H1 (cell line): ENCODE data around the gene GKN2.

Experiments
- ASH2L ChIP-seq: fragments of 200-600, 300-600 bp; sonication (generic); IDR thresholded peaks from one replicate; pipeline ENCODE4 v1.7.1; 2017; ENCODE audit warnings: low read length
- GABPA ChIP-seq: IDR thresholded peaks from 2 replicates; pipeline ENCODE4 v1.6.1; 2011; ENCODE audit warnings: mild to moderate bottlenecking, low read length, moderate library complexity, borderline replicate concordance; ENCODE audit not compliant: insufficient read depth
- HDAC2 ChIP-seq, 2 experiments: fragments of 300-600 bp in 1 of 2; sonication (generic) in 1 of 2; IDR thresholded peaks; 2 replicates each; pipeline ENCODE4 v1.6.1; 2011 to 2012; ENCODE audit warnings: low read depth in 2 of 2, low read length in 2 of 2, mild to moderate bottlenecking in 2 of 2, moderate library complexity in 2 of 2, borderline replicate concordance in 1 of 2, inconsistent platforms in 1 of 2
- JUND ChIP-seq: IDR thresholded peaks from 2 replicates; pipeline ENCODE4 v1.6.1; 2011; ENCODE audit warnings: mild to moderate bottlenecking, improper control_type of control experiment, low read length
- POLR2AphosphoS5 ChIP-seq: IDR thresholded peaks from 2 replicates; pipeline ENCODE4 v1.6.1; 2011; ENCODE audit warnings: low read depth, low read length
- RAD21 ChIP-seq, 2 experiments: IDR thresholded peaks in 1 of 2; conservative IDR thresholded peaks in 1 of 2; 2 replicates each; pipeline ENCODE4 v1.6.1; 2011; ENCODE audit warnings: low read depth in 2 of 2, low read length in 2 of 2, improper control_type of control experiment in 1 of 2, inconsistent platforms in 1 of 2, mild to moderate bottlenecking in 1 of 2, moderate library complexity in 1 of 2
- SIN3A ChIP-seq, 2 experiments: IDR thresholded peaks in 1 of 2; conservative IDR thresholded peaks in 1 of 2; 2 replicates each; pipeline ENCODE4 v1.6.1; 2011 to 2012; ENCODE audit warnings: low read length in 2 of 2, improper control_type of control experiment in 1 of 2, low read depth in 1 of 2, mild to moderate bottlenecking in 1 of 2
- SUZ12 ChIP-seq: fragments of 200-600 bp; sonication (generic); IDR thresholded peaks from 2 replicates; pipeline ENCODE4 v1.6.1; 2012; ENCODE audit warnings: mild to moderate bottlenecking, inconsistent platforms, low read length, moderate library complexity, mixed read lengths
- TEAD4 ChIP-seq: IDR thresholded peaks from 2 replicates; pipeline ENCODE4 v1.6.1; 2012; ENCODE audit warnings: low read depth, low read length, inconsistent platforms, mixed read lengths
- ZNF274 ChIP-seq: IDR thresholded peaks from 2 replicates; pipeline ENCODE4 v1.7.0; 2012; ENCODE audit warnings: low read length, borderline replicate concordance; ENCODE audit errors: extremely low read depth
- TF ChIP-seq, protein P1 (sequence below), 3 experiments: IDR thresholded peaks; 1 replicate in 2 of 3; 2 replicates in 1 of 3; pipeline versions ENCODE4 v1.5.1 to v1.6.1; 2011; ENCODE audit warnings: low read length in 3 of 3, mild to moderate bottlenecking in 3 of 3, inconsistent platforms in 2 of 3, low read depth in 1 of 3, moderate library complexity in 1 of 3; ENCODE audit not compliant: insufficient read depth in 1 of 3; ENCODE audit errors: control extremely low read depth in 1 of 3
- TF ChIP-seq, protein P2 (sequence below): IDR thresholded peaks from 2 replicates; pipeline ENCODE4 v1.6.1; 2012; ENCODE audit warnings: low read length, inconsistent platforms

DNA sequence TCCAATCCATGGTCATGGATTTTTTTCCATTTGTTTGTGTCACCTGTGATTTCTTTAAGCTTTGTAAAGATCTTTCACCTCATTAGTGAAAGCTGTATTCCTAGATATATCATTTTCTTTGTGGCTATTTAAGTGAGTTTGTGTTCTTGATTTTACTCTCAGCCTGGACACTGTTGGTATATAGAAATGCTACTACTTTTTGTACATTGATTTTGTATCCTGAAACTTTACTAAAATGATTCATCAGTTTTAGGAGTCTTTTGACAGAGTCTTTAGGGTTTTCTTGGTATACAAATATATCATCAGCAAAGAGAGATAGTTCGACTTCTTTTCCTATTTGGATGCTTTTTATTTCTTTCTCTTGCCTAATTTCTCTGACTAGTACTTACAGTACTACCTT, 12.3 kb downstream of the GKN2 start:
- TF ChIP-seq, protein P1, sequence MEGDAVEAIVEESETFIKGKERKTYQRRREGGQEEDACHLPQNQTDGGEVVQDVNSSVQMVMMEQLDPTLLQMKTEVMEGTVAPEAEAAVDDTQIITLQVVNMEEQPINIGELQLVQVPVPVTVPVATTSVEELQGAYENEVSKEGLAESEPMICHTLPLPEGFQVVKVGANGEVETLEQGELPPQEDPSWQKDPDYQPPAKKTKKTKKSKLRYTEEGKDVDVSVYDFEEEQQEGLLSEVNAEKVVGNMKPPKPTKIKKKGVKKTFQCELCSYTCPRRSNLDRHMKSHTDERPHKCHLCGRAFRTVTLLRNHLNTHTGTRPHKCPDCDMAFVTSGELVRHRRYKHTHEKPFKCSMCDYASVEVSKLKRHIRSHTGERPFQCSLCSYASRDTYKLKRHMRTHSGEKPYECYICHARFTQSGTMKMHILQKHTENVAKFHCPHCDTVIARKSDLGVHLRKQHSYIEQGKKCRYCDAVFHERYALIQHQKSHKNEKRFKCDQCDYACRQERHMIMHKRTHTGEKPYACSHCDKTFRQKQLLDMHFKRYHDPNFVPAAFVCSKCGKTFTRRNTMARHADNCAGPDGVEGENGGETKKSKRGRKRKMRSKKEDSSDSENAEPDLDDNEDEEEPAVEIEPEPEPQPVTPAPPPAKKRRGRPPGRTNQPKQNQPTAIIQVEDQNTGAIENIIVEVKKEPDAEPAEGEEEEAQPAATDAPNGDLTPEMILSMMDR (IDR thresholded peaks at IDR 0.05; ENCODE audit: control extremely low read depth in 1 of 3, insufficient read depth in 1 of 3, low read depth in 1 of 3, low read length in 3 of 3), result no peak
- TF ChIP-seq ASH2L, result no peak
- TF ChIP-seq RAD21 (IDR thresholded peaks at IDR 0.05 in 1 of 2, conservative IDR thresholded peaks at IDR 0.05 in 1 of 2; ENCODE audit: low read depth in 2 of 2, low read length in 2 of 2), result no peak
- TF ChIP-seq POLR2AphosphoS5, result no peak
- no peak for TF ChIP-seq SUZ12
- TF ChIP-seq GABPA, result no peak
- TF ChIP-seq SIN3A (conservative IDR thresholded peaks at IDR 0.05 in 1 of 2, IDR thresholded peaks at IDR 0.05 in 1 of 2; ENCODE audit: low read depth in 1 of 2, low read length in 2 of 2), result no peak
- no peak for TF ChIP-seq HDAC2 (IDR thresholded peaks at IDR 0.05; ENCODE audit: borderline replicate concordance in 1 of 2, low read depth in 2 of 2, low read length in 2 of 2)
- no peak for TF ChIP-seq JUND
- no peak for TF ChIP-seq TEAD4
- TF ChIP-seq, protein P2, sequence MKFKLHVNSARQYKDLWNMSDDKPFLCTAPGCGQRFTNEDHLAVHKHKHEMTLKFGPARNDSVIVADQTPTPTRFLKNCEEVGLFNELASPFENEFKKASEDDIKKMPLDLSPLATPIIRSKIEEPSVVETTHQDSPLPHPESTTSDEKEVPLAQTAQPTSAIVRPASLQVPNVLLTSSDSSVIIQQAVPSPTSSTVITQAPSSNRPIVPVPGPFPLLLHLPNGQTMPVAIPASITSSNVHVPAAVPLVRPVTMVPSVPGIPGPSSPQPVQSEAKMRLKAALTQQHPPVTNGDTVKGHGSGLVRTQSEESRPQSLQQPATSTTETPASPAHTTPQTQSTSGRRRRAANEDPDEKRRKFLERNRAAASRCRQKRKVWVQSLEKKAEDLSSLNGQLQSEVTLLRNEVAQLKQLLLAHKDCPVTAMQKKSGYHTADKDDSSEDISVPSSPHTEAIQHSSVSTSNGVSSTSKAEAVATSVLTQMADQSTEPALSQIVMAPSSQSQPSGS, result no peak
- no peak for TF ChIP-seq ZNF274
